ENCODE measurements around the gene TBCEL.
A peak's percentile ranks its signal among the peaks of the same experiment; 100 is the strongest.
"Not testable (repeated sequence)": the region's sequence is repeated elsewhere in the genome, so short reads cannot be mapped to it uniquely, and the experiment has no call there.

Gene TBCEL

GRCh38 chr11:121023848-121024751 is at the start of gene TBCEL:
TBCEL (plus strand) TSS chr11:121024102; CDS start chr11:121045691, 21,589 bp downstream.
- DNase-seq: peak; percentile 98

DNA sequence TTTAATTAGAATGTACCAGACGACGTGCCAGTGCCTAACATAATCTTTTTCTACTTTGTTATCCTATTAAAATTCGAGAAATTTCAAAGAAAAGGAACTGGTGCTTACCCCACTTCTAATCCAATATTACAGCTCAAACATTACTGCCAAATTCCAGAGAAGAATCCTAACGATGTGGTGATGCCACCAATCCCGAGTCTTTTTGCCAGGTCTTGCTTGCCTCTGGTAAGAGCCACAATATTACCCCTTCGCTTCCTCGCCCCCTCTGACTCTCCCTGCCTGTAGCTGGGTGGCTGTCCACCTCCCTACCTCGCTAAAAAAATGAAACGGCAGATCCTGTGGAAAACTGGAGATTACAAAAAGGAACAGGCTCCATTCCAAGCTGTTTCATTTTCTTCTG is 49.4 kb upstream of the TBCEL start:
- DNase-seq: no peak

DNA sequence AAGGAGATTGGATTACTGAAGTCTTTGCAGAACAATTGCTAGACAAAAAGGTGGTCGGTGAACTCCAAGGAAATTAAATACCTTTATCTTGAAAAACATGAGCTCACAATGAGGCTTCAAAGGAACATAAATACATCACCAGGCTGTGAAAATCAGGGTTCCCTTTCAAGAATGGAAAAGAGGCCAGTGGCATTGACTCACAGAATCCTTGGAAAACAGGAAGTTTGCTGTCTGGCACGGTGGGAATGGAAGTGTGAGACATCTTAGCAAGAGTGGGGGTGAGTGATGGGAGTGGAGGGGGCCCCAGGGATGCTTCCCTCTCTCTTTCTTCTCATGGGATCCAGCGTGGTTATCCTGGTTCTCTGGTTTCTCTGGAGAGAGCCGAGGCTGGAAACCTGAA is 48.9 kb upstream of the TBCEL start:
- no peak for DNase-seq

DNA sequence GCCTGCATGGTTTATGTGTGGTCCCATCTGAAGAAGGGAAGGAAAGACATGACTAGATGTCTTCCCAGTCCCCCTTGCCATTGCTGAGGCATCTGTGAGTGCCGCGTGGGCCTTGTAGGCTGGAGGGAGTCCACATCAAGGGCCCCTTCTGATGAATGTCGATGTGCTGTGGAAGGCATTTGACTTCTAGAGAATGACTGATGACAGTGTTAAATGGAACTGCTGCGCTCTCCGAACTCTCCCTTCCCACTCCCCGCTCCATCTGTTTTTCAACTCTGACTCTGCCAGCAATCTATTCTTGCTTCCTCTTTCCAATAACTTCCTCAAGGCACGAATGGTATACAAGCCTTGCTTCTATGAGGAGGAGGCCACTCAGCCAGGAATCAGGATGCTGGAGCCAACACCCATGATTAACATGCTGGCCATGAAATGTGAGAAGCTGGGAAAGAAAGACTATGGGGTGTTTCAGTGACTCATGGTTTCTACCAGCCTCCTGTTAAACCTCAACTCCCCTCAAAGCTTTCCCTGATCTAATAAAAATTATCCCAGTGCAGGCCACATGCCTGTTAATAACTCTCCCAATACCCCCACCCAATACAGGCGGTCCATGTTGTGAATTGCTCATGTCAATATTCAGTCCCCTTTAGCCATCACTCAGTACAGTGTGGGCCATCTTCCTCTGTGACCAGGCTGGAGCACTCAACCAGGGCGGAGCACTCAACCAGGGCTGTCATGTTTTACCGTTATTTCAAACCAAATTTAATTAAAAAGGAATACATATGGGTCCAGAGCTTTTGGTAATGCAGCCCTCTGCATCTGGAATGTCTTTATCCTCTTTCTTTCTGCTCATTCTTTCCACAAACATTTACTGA is 46.4 kb upstream of the TBCEL start:
- DNase-seq: no peak

GRCh38 chr11:120978701-120979100 is 45.2 kb upstream of the TBCEL start:
- no peak for DNase-seq

- peak; percentile 76 for DNase-seq
These were observed 38.0 kb upstream of the TBCEL start for GRCh38 chr11:120985718-120986569.

DNA sequence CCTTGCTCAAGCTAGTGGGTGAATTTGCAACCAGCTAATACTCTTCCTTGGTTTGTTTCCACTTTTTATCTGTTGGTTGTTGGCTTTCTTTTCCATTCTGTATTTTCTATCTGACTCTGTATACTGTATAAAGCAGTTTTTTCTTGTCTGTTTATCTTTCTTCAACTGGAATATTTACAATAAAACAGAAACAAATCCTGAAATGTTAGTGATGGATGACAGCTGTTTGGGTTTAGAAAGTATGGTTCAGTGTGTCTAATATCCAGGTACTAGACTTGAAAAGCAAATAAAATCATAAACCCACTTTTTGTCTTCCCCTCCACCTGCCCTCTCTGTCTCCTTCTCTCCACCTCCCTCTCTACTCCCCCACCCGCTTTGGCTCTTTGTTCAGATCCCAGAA is 35.3 kb upstream of the TBCEL start:
- DNase-seq: no peak

- no peak for DNase-seq
These were observed 31.8 kb upstream of the TBCEL start for GRCh38 chr11:120991830-120992686.

GRCh38 chr11:120994091-120994859 is 29.6 kb upstream of the TBCEL start:
- no peak for DNase-seq

GRCh38 chr11:120995184-120995583 is 28.7 kb upstream of the TBCEL start:
- no peak for DNase-seq

- DNase-seq: no peak
These were observed 26.9 kb upstream of the TBCEL start for GRCh38 chr11:120996973-120997372.

DNA sequence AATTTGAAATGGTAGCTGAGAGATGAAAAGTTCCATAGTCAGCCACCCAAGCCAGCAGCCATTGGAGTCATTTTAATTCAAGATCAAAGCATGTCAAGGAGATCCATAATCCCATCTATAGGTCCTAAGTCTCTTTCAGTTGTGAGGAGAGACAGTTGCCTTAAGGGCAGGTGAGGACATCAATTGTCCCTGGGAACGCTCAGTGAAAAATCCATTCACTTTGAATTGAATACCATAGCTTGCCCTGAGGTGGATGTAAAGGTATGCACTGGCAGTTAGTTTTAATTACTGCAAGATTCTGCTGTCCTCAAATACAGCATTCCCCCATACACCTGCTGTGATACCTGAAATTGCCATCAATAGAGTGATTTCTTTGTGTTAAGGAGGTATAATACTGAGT is 25.3 kb upstream of the TBCEL start:
- no peak for DNase-seq

GRCh38 chr11:121004206-121004840 is 19.6 kb upstream of the TBCEL start:
- no peak for DNase-seq

- no peak for DNase-seq
These were observed 17.0 kb upstream of the TBCEL start for GRCh38 chr11:121006922-121007321.

DNA sequence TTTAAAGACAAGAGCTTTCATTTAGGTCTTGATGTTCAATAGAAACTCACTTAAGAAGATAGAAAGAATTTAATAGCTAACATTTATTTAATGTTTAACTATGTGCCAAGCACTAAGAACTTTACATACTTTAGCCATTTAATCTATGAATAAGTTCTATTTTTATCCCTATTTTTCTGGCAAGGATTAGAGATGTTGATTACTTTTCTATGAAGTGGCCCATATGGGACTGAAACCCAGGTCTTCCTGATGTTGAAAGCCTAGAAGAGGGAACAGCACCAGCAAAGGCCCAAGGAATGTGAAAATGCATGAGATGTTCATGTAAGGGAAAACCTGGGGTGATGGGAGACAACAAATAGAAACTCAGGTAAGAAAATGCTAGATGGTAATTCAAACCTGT is 15.4 kb upstream of the TBCEL start:
- no peak for DNase-seq

- no peak for DNase-seq
These were observed 11.8 kb upstream of the TBCEL start for GRCh38 chr11:121012091-121012490.

GRCh38 chr11:121018746-121019145 is 5.2 kb upstream of the TBCEL start:
- no peak for DNase-seq

- not testable (repeated sequence) for DNase-seq
These were observed 2.2 kb upstream of the TBCEL start for GRCh38 chr11:121021718-121022117.

GRCh38 chr11:121024989-121025388 is 1.1 kb downstream of the TBCEL start:
- DNase-seq: no peak

- DNase-seq: no peak
These were observed 5.3 kb downstream of the TBCEL start for GRCh38 chr11:121029153-121029552.

Measured in NCI-H1105 (cell line).